Mesothelial cell of epicardium (in vitro differentiated cells): ENCODE data around the gene C11orf52. TPM values are rescaled to one million over a fixed set of nuclear protein-coding genes. Genes with fewer than 3 reads are reported as not detected.

Source experiments
- DNase-seq, 2 experiments: peaks; one replicate each; pipeline ENCODE4 v3.0.0; 2021; ENCODE audit warnings: low spot score in 2 of 2; ENCODE audit not compliant: unreplicated experiment in 2 of 2
- H3K27ac Mint-ChIP-seq: 2 replicates; pipeline ENCODE4 v1.8.0; 2021; ENCODE audit warnings: mixed read lengths
- H3K27me3 Mint-ChIP-seq: 2 replicates; pipeline ENCODE4 v1.8.0; 2021; ENCODE audit warnings: low read depth, mixed read lengths
- H3K36me3 Mint-ChIP-seq: 2 replicates; pipeline ENCODE4 v1.8.0; 2021; ENCODE audit warnings: mixed read lengths
- H3K4me1 Mint-ChIP-seq: 2 replicates; pipeline ENCODE4 v1.8.0; 2021; ENCODE audit warnings: mixed read lengths
- H3K4me3 Mint-ChIP-seq: 2 replicates; pipeline ENCODE4 v1.8.0; 2021; ENCODE audit warnings: mild to moderate bottlenecking, moderate library complexity, mixed read lengths
- H3K9me3 Mint-ChIP-seq: 2 replicates; pipeline ENCODE4 v1.8.0; 2021; ENCODE audit warnings: mixed read lengths
- total RNA-seq: library from RNA; stranded (reverse); gene quantifications from 3 replicates; pipeline ENCODE4 v1.2.1, GENCODE V29; 2021
- TF ChIP-seq, protein P1 (sequence below): fragments of 200-600 bp; sonication (generic); IDR thresholded peaks from one replicate; pipeline ENCODE4 v1.5.0; 2021; ENCODE audit warnings: antibody characterized with exemption; ENCODE audit not compliant: unreplicated experiment

Gene C11orf52
- total RNA-seq, 1 donor from 2014 or later: 7.9 TPM

- no peaks in the 10 kb centered on the region for H3K4me1 Mint-ChIP-seq
- H3K4me3 Mint-ChIP-seq: no peak overlapping the region
- peaks cover 27% of the 10 kb centered on the region for H3K36me3 Mint-ChIP-seq
- TF ChIP-seq, protein P1, sequence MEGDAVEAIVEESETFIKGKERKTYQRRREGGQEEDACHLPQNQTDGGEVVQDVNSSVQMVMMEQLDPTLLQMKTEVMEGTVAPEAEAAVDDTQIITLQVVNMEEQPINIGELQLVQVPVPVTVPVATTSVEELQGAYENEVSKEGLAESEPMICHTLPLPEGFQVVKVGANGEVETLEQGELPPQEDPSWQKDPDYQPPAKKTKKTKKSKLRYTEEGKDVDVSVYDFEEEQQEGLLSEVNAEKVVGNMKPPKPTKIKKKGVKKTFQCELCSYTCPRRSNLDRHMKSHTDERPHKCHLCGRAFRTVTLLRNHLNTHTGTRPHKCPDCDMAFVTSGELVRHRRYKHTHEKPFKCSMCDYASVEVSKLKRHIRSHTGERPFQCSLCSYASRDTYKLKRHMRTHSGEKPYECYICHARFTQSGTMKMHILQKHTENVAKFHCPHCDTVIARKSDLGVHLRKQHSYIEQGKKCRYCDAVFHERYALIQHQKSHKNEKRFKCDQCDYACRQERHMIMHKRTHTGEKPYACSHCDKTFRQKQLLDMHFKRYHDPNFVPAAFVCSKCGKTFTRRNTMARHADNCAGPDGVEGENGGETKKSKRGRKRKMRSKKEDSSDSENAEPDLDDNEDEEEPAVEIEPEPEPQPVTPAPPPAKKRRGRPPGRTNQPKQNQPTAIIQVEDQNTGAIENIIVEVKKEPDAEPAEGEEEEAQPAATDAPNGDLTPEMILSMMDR: no peak
- no peaks in the 10 kb centered on the region for H3K9me3 Mint-ChIP-seq
- H3K27me3 Mint-ChIP-seq: no peaks in the 10 kb centered on the region
- no peak overlapping the region for H3K27ac Mint-ChIP-seq
- DNase-seq: no peak
Observed at GRCh38 chr11:111969344-111969743, 50.6 kb downstream of the C11orf52 start.

- Mint-ChIP-seq H3K27me3 (no peaks in the 10 kb centered on the region), H3K4me1 (peaks cover 25% of the 10 kb centered on the region), H3K36me3 (peaks cover 16% of the 10 kb centered on the region), H3K4me3 (no peak overlapping the region), H3K27ac (no peak overlapping the region), H3K9me3 (no peaks in the 10 kb centered on the region)
- DNase-seq: no peak
- TF ChIP-seq, protein P1: no peak
Observed at GRCh38 chr11:111974446-111974845, 55.7 kb downstream of the C11orf52 start.

DNA sequence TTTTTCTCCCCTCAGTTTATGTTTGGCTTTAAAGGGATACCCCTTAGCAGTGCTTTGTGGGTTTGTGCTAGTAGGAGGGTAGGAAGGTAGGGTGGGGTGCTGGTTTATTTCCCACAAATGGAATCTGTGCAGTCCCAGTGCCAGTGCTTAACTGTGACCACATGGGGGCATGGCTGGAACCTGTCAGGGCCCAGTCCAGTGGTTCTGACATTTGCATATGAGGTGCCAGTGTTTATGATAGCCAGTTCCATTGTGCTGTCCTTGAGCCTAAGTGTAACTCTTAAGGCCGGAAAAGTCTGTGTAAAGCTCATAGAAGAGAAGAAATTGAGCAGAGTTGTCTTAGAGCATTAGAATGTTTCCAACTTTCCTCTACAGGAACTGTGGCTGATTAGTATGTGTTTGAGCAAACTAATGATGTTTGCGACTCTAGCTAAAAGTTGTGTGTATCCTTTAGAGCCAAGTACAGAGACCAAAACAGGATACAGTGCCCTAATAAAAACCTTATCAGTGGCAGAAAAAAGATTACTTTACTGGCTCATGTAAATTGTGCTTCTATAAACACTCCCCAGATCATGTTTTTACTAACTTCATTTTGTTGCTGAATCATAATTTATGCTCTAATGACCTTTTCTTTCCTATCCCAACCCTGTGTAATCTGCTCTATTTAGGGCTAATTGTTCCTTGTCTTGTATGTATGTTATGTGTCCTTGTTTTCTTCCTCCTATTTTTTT is 56.5 kb downstream of the C11orf52 start:
- Mint-ChIP-seq H3K36me3 (peaks cover 8% of the 10 kb centered on the region), H3K27ac (no peak overlapping the region), H3K27me3 (no peaks in the 10 kb centered on the region), H3K9me3 (no peaks in the 10 kb centered on the region), H3K4me3 (no peak overlapping the region), H3K4me1 (peaks cover 29% of the 10 kb centered on the region)
- TF ChIP-seq, protein P1: no peak
- DNase-seq: no peak

GRCh38 chr11:111976119-111976766 is 57.5 kb downstream of the C11orf52 start:
- no peaks in the 10 kb centered on the region for H3K9me3 Mint-ChIP-seq
- no peak for DNase-seq
- peaks cover 2% of the 10 kb centered on the region for H3K36me3 Mint-ChIP-seq
- no peaks in the 10 kb centered on the region for H3K27me3 Mint-ChIP-seq
- TF ChIP-seq, protein P1: no peak
- H3K4me1 Mint-ChIP-seq: peaks cover 30% of the 10 kb centered on the region
- peak overlapping the region; percentile 63 for H3K27ac Mint-ChIP-seq
- H3K4me3 Mint-ChIP-seq: peak overlapping the region; percentile 77

Other genes with a start within 250 kb of the C11orf52 start
- gene PPP2R1B, start 152.5 kb upstream of the C11orf52 start, total RNA-seq: 29.2 to 34.8 TPM (median 33.8 TPM) in 3 replicates
- gene ALG9, start 47.3 kb upstream of the C11orf52 start, total RNA-seq: 48.5 to 51.9 TPM (median 50.6 TPM) in 3 replicates
- 2.9 to 3.5 TPM (median 3.2 TPM) in 3 replicates for gene FDXACB1, start 39.7 kb upstream of the C11orf52 start, total RNA-seq
- gene CFAP68, start 39.4 kb upstream of the C11orf52 start, total RNA-seq: 31.2 to 35.9 TPM (median 34.0 TPM) in 3 replicates
- 0.49 to 0.74 TPM (median 0.63 TPM) in 3 replicates for gene CRYAB, start 7.1 kb upstream of the C11orf52 start, total RNA-seq
- gene HSPB2, start 6.2 kb upstream of the C11orf52 start, total RNA-seq: 0.22 to 0.51 TPM (median 0.27 TPM) in 3 replicates
- 20.0 to 21.2 TPM (median 20.3 TPM) in 3 replicates for gene DIXDC1, start 18.4 kb downstream of the C11orf52 start, total RNA-seq
- gene DLAT, start 106.5 kb downstream of the C11orf52 start, total RNA-seq: 23.8 to 26.5 TPM (median 25.0 TPM) in 3 replicates
- gene PIH1D2, start 155.1 kb downstream of the C11orf52 start, total RNA-seq: 1.2 to 1.9 TPM (median 1.3 TPM) in 3 replicates
- gene NKAPD1, start 155.4 kb downstream of the C11orf52 start, total RNA-seq: 23.3 to 28.0 TPM (median 26.3 TPM) in 3 replicates
- gene TIMM8B, start 167.8 kb downstream of the C11orf52 start, total RNA-seq: 48.8 to 51.9 TPM (median 51.5 TPM) in 3 replicates
- gene SDHD, start 168.0 kb downstream of the C11orf52 start, total RNA-seq: 44.4 to 48.6 TPM (median 47.3 TPM) in 3 replicates
- 0.24 to 0.31 TPM (median 0.29 TPM) in 3 replicates for gene IL18, start 245.2 kb downstream of the C11orf52 start, total RNA-seq
- 0.36 to 0.65 TPM in 2 of 3 replicates, not detected in the other for gene TEX12, start 248.5 kb downstream of the C11orf52 start, total RNA-seq